ENCODE results near the gene SHQ1. TPM values are rescaled to one million over a fixed set of nuclear protein-coding genes. Genes with fewer than 3 reads are reported as not detected.

The SHQ1 gene
- total and polyA plus RNA-seq, 9 of the 15 experiments (the other 6 are each of a cell fraction or from before 2014, with no cell fraction given), result 9.2 to 25.0 (median 14.1) TPM

- no peak for TF ChIP-seq TFE3 (CRISPR knock-in tag; IDR thresholded peaks at IDR 0.05)
- no peak for TF ChIP-seq MCM5 (IDR thresholded peaks at IDR 0.05; ENCODE audit: low read depth)
- TF ChIP-seq ARID3B (CRISPR knock-in tag; IDR thresholded peaks at IDR 0.05; ENCODE audit: borderline replicate concordance), result no peak
Measured at GRCh38 chr3:72860053-72860452, 11.8 kb upstream of the SHQ1 start (continued).

DNA sequence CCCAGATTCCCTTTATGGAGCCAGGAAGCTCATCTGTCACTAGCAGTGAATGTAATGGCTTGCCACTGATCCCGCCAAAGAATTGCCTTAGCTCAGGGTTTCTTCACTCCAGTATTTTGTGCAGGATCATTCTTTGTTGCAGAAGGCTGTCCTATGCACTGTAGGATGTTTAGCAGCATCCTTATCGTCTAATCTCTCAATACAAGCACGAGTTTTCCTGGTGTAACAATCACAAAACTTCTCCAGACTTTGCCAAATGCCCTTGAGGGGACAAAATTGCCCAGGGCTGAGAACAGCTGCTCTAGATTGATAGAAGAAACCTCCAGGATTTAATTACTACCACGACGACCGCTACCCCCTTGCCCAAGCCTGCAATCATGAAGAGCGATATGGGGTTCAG, 6.8 kb upstream of the SHQ1 start:
- H4K20me1 ChIP-seq (replicated peaks; ENCODE audit: control insufficient read depth, insufficient read depth, low read length), result no peaks in the 10 kb centered on the region
- POLR2A ChIA-PET, result no interaction called here
- CTCF ChIA-PET (ENCODE audit: low intra/inter-chr PET ratio), result no interaction called here
- no peak overlapping the region for H3K4me2 ChIP-seq (ENCODE audit: insufficient read depth, low read length)
- ATAC-seq (no peak), DNase-seq (ENCODE audit: extremely low read depth in 1 of 4, low spot score in 3 of 4) (no peak), FAIRE-seq (no peak)
- H3K4me1 ChIP-seq (replicated peaks in 1 of 2; ENCODE audit: control insufficient read depth in 2 of 2, insufficient read depth in 2 of 2, low read length in 2 of 2), result peaks cover 0 to 3% of the 10 kb centered on the region in 2 experiments; a peak in 1 of 5 replicates
- no peaks in the 10 kb centered on the region for H3K36me3 ChIP-seq (ENCODE audit: control insufficient read depth, insufficient read depth, low read length)
- no peak overlapping the region for H3K27ac ChIP-seq (ENCODE audit: extremely low read depth, low read depth, low read length)
- no peaks in the 10 kb centered on the region for H3K79me2 ChIP-seq (ENCODE audit: control insufficient read depth, insufficient read depth, low read length)
- H3K9me3 ChIP-seq (replicated peaks; ENCODE audit: control insufficient read depth, insufficient read depth, low read depth, low read length), result no peaks in the 10 kb centered on the region
- H3K27me3 ChIP-seq (ENCODE audit: control insufficient read depth in 2 of 2, insufficient read depth in 2 of 2, low read length in 2 of 2), result no peaks in the 10 kb centered on the region
- in situ Hi-C loops (cut with MboI), result no loop called here
- 19% methylated on average over 7 of the region's 7 CpGs for WGBS (ENCODE audit: insufficient coverage, low coverage, missing lambda C conversion rate)
- intact Hi-C loops (cut with micrococcal nuclease), result no loop called here
- no TSS peak for BruUV-seq (replicated peaks)
- H2AFZ ChIP-seq (ENCODE audit: low read depth, low read length), result no peak overlapping the region
- H3K9ac ChIP-seq (ENCODE audit: insufficient read depth in 1 of 2, low read depth in 2 of 2, low read length in 2 of 2), result no peak overlapping the region
- H3K4me3 ChIP-seq, result no peak overlapping the region
- H3K9me1 ChIP-seq (ENCODE audit: control insufficient read depth, insufficient read depth, low read length), result no peaks in the 10 kb centered on the region
- TF ChIP-seq MEF2D (tag; conservative IDR thresholded peaks at IDR 0.05; ENCODE audit: low read depth), result no peak
- no peak for TF ChIP-seq E2F3 (CRISPR knock-in tag; IDR thresholded peaks at IDR 0.05)
- no peak for TF ChIP-seq ERF (CRISPR knock-in tag; IDR thresholded peaks at IDR 0.05)
- TF ChIP-seq, protein P1, sequence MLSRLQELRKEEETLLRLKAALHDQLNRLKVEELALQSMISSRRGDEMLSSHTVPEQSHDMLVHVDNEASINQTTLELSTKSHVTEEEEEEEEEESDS (CRISPR knock-in tag; IDR thresholded peaks at IDR 0.05), result no peak
- TF ChIP-seq, protein P2, sequence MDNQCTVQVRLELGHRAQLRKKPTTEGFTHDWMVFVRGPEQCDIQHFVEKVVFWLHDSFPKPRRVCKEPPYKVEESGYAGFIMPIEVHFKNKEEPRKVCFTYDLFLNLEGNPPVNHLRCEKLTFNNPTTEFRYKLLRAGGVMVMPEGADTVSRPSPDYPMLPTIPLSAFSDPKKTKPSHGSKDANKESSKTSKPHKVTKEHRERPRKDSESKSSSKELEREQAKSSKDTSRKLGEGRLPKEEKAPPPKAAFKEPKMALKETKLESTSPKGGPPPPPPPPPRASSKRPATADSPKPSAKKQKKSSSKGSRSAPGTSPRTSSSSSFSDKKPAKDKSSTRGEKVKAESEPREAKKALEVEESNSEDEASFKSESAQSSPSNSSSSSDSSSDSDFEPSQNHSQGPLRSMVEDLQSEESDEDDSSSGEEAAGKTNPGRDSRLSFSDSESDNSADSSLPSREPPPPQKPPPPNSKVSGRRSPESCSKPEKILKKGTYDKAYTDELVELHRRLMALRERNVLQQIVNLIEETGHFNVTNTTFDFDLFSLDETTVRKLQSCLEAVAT (IDR thresholded peaks at IDR 0.05), result no peak
- no peak for TF ChIP-seq XRCC4 (IDR thresholded peaks at IDR 0.05; ENCODE audit: extremely low read depth, insufficient read depth, insufficient read length)
- TF ChIP-seq RBBP5 (IDR thresholded peaks at IDR 0.05; ENCODE audit: borderline replicate concordance, insufficient read depth, low read length, poor library complexity, severe bottlenecking), result no peak
- TF ChIP-seq RUNX1 (IDR thresholded peaks at IDR 0.05; ENCODE audit: low read depth), result no peak
- TF ChIP-seq, protein P3, sequence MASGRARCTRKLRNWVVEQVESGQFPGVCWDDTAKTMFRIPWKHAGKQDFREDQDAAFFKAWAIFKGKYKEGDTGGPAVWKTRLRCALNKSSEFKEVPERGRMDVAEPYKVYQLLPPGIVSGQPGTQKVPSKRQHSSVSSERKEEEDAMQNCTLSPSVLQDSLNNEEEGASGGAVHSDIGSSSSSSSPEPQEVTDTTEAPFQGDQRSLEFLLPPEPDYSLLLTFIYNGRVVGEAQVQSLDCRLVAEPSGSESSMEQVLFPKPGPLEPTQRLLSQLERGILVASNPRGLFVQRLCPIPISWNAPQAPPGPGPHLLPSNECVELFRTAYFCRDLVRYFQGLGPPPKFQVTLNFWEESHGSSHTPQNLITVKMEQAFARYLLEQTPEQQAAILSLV (tag; IDR thresholded peaks at IDR 0.05), result no peak
- TF ChIP-seq TFAM (CRISPR knock-in tag; conservative IDR thresholded peaks at IDR 0.05), result no peak
- TF ChIP-seq BHLHE40 (IDR thresholded peaks at IDR 0.05; ENCODE audit: low read length), result no peak
- TF ChIP-seq ETS1 (conservative IDR thresholded peaks at IDR 0.05; ENCODE audit: control insufficient read depth, low read depth, low read length), result no peak
